Prostate gland (tissue), 2 donors: ENCODE data around the gene ANKRD44.

Experiments
- POLR2A ChIP-seq: fragments of 450-650 bp; IDR thresholded peaks from one replicate; pipeline ENCODE4 v1.6.1; 2016; ENCODE audit warnings: antibody characterized with exemption, mild to moderate bottlenecking
- POLR2AphosphoS5 ChIP-seq: sonication (generic); formaldehyde crosslinking; IDR thresholded peaks from one replicate; pipeline ENCODE4 v1.6.1; 2017; ENCODE audit warnings: antibody characterized with exemption
- TF ChIP-seq, protein P1 (sequence below), 4 experiments: fragments of 200-600 bp in 2 of 4; fragments of 450-650 bp in 2 of 4; sonication (generic) in 2 of 4; IDR thresholded peaks; 1 replicate in 3 of 4; 2 replicates in 1 of 4; pipeline ENCODE4 v1.5.1; 2016 to 2019; ENCODE audit warnings: antibody characterized with exemption in 4 of 4, mild to moderate bottlenecking in 2 of 4, moderate library complexity in 2 of 4

- TF ChIP-seq, protein P1, sequence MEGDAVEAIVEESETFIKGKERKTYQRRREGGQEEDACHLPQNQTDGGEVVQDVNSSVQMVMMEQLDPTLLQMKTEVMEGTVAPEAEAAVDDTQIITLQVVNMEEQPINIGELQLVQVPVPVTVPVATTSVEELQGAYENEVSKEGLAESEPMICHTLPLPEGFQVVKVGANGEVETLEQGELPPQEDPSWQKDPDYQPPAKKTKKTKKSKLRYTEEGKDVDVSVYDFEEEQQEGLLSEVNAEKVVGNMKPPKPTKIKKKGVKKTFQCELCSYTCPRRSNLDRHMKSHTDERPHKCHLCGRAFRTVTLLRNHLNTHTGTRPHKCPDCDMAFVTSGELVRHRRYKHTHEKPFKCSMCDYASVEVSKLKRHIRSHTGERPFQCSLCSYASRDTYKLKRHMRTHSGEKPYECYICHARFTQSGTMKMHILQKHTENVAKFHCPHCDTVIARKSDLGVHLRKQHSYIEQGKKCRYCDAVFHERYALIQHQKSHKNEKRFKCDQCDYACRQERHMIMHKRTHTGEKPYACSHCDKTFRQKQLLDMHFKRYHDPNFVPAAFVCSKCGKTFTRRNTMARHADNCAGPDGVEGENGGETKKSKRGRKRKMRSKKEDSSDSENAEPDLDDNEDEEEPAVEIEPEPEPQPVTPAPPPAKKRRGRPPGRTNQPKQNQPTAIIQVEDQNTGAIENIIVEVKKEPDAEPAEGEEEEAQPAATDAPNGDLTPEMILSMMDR (IDR thresholded peaks at IDR 0.05) = no peak
- no peak for TF ChIP-seq POLR2A
- TF ChIP-seq POLR2AphosphoS5 = no peak
These were observed 134.1 kb downstream of the ANKRD44 start for GRCh38 chr2:197176522-197176921.
